ENCODE results near the gene SPAG5. TPM values are rescaled to one million over a fixed set of nuclear protein-coding genes. Genes with fewer than 3 reads are reported as not detected.
A peak's percentile ranks its signal among the peaks of the same experiment; 100 is the strongest.

Gene SPAG5
- total RNA-seq, 1 experiment from 2014 or later = 38.1 TPM

GRCh38 chr17:28635506-28635905 is 36.7 kb upstream of the SPAG5 start:
- no peak for TF ChIP-seq CTCF (IDR thresholded peaks at IDR 0.05; ENCODE audit: unreplicated experiment)
- H3K4me1 Mint-ChIP-seq (ENCODE audit: insufficient read depth, unreplicated experiment) = no peaks in the 10 kb centered on the region
- ChIA-PET CTCF (interaction anchor here (0.7 kb wide), 1 partner anchor 23 kb away, joined by 3 read pairs; no protein-coding TSS in a partner anchor), POLR2A (interaction anchor here (1.6 to 1.9 kb wide), 2 partner anchors 8 to 9 kb away, joined by 4 to 7 read pairs; partner anchors contain the start of gene BLTP2)
- H3K27ac Mint-ChIP-seq (ENCODE audit: low read depth, unreplicated experiment) = no peak overlapping the region
- peaks cover 89% of the 10 kb centered on the region for H3K36me3 Mint-ChIP-seq (ENCODE audit: insufficient read depth, unreplicated experiment)
- no peak overlapping the region for H3K4me3 Mint-ChIP-seq (ENCODE audit: unreplicated experiment)
- no TSS peak for BruUV-seq (replicated peaks)
- DNase-seq (ENCODE audit: unreplicated experiment) = no peak
- no peaks in the 10 kb centered on the region for H3K27me3 Mint-ChIP-seq (ENCODE audit: insufficient read depth, unreplicated experiment)
- H3K9me3 Mint-ChIP-seq (ENCODE audit: unreplicated experiment) = no peaks in the 10 kb centered on the region
- intact Hi-C loops (cut with micrococcal nuclease) = no loop called here

- ChIA-PET CTCF (interaction anchor here (0.5 to 1.7 kb wide), 4 partner anchors 9 to 86 kb away, joined by 3 to 5 read pairs (median 4); partner anchors contain the start of gene RPL23A), POLR2A (interaction anchor here (1.6 to 1.9 kb wide), 2 partner anchors 10 to 11 kb away, joined by 4 to 7 read pairs; partner anchors contain the start of gene BLTP2)
- TF ChIP-seq CTCF (IDR thresholded peaks at IDR 0.05; ENCODE audit: unreplicated experiment) = no peak
- BruUV-seq (replicated peaks) = TSS peak; percentile 25
- Mint-ChIP-seq H3K4me1 (ENCODE audit: insufficient read depth, unreplicated experiment) (no peaks in the 10 kb centered on the region), H3K9me3 (ENCODE audit: unreplicated experiment) (no peaks in the 10 kb centered on the region), H3K27me3 (ENCODE audit: insufficient read depth, unreplicated experiment) (no peaks in the 10 kb centered on the region), H3K36me3 (ENCODE audit: insufficient read depth, unreplicated experiment) (peaks cover 92% of the 10 kb centered on the region), H3K27ac (ENCODE audit: low read depth, unreplicated experiment) (no peak overlapping the region), H3K4me3 (ENCODE audit: unreplicated experiment) (no peak overlapping the region)
- intact Hi-C loops (cut with micrococcal nuclease) = no loop called here
- no peak for DNase-seq (ENCODE audit: unreplicated experiment)
Measured at GRCh38 chr17:28634206-28634865, 35.5 kb upstream of the SPAG5 start.

- peaks cover 83% of the 10 kb centered on the region for H3K36me3 Mint-ChIP-seq (ENCODE audit: insufficient read depth, unreplicated experiment)
- no peaks in the 10 kb centered on the region for H3K9me3 Mint-ChIP-seq (ENCODE audit: unreplicated experiment)
- no peak for TF ChIP-seq CTCF (IDR thresholded peaks at IDR 0.05; ENCODE audit: unreplicated experiment)
- H3K27me3 Mint-ChIP-seq (ENCODE audit: insufficient read depth, unreplicated experiment) = no peaks in the 10 kb centered on the region
- BruUV-seq (replicated peaks) = no TSS peak
- POLR2A ChIA-PET = no interaction called here
- intact Hi-C loops (cut with micrococcal nuclease) = no loop called here
- peaks cover 10% of the 10 kb centered on the region for H3K4me1 Mint-ChIP-seq (ENCODE audit: insufficient read depth, unreplicated experiment)
- no peak overlapping the region for H3K4me3 Mint-ChIP-seq (ENCODE audit: unreplicated experiment)
- no peak overlapping the region for H3K27ac Mint-ChIP-seq (ENCODE audit: low read depth, unreplicated experiment)
- DNase-seq (ENCODE audit: unreplicated experiment) = no peak
- CTCF ChIA-PET = interaction anchor here (1.6 to 1.7 kb wide), 2 partner anchors 14 to 49 kb away, joined by 4 read pairs; no protein-coding TSS in a partner anchor
Measured at GRCh38 chr17:28626818-28627217, 28.0 kb upstream of the SPAG5 start.

GRCh38 chr17:28624148-28624547 is 25.3 kb upstream of the SPAG5 start:
- H3K4me1 Mint-ChIP-seq (ENCODE audit: insufficient read depth, unreplicated experiment) = peaks cover 10% of the 10 kb centered on the region
- no peak for DNase-seq (ENCODE audit: unreplicated experiment)
- ChIA-PET CTCF (interaction anchor here (0.9 to 1.6 kb wide), 2 partner anchors 11 to 23 kb away, joined by 3 to 5 read pairs; no protein-coding TSS in a partner anchor), POLR2A (interaction anchor here (1.3 to 2.0 kb wide), 2 partner anchors 12 to 25 kb away, joined by 3 to 5 read pairs; partner anchors contain the start of gene SPAG5)
- TF ChIP-seq CTCF (IDR thresholded peaks at IDR 0.05; ENCODE audit: unreplicated experiment) = no peak
- no peak overlapping the region for H3K27ac Mint-ChIP-seq (ENCODE audit: low read depth, unreplicated experiment)
- H3K27me3 Mint-ChIP-seq (ENCODE audit: insufficient read depth, unreplicated experiment) = no peaks in the 10 kb centered on the region
- intact Hi-C loops (cut with micrococcal nuclease) = no loop called here
- peaks cover 83% of the 10 kb centered on the region for H3K36me3 Mint-ChIP-seq (ENCODE audit: insufficient read depth, unreplicated experiment)
- no TSS peak for BruUV-seq (replicated peaks)
- no peaks in the 10 kb centered on the region for H3K9me3 Mint-ChIP-seq (ENCODE audit: unreplicated experiment)
- H3K4me3 Mint-ChIP-seq (ENCODE audit: unreplicated experiment) = no peak overlapping the region

All from MCF 10A (cell line).